H1 (cell line): ENCODE results near the gene DYDC2. TPM values are rescaled to one million over a fixed set of nuclear protein-coding genes. Genes with fewer than 3 reads are reported as not detected.

Experiments
- CTCF ChIA-PET: fragments of 300-600 bp; sonication (Branson Sonifier 250); formaldehyde crosslinking; loops from one replicate; lab custom pipeline; 2021; ENCODE audit not compliant: partially characterized antibody; lab: Charles Lee
- POLR2A ChIA-PET: fragments of 300-600 bp; sonication (Branson Sonifier 250); formaldehyde crosslinking; loops from one replicate; lab custom pipeline; 2021; ENCODE audit warnings: inconsistent platforms; ENCODE audit not compliant: partially characterized antibody; lab: Charles Lee
- DNase-seq, 2 experiments: peaks; one replicate each; pipeline versions ENCODE4 v3.0.0 to v3.0.0-alpha.2; 2010 to 2022; ENCODE audit warnings: low spot score in 2 of 2, low read depth in 1 of 2, mixed read lengths in 1 of 2
- FAIRE-seq: peaks from 2 replicates; lab custom pipeline; 2011; peaks lifted over from hg19 to GRCh38; lab: Jason Lieb, UNC
- H2AFZ ChIP-seq: 2 replicates; pipeline ENCODE4 v1.8.1; 2012; ENCODE audit warnings: low read length, inconsistent platforms
- H2AK5ac ChIP-seq: 2 replicates; pipeline ENCODE4 v1.6.1; 2013; ENCODE audit warnings: low read depth, low read length
- H2BK120ac ChIP-seq: replicated peaks from 2 replicates; pipeline ENCODE3; 2013; ENCODE audit warnings: low read depth, low read length, inconsistent platforms
- H2BK12ac ChIP-seq: 2 replicates; pipeline ENCODE4 v1.6.1; 2013; ENCODE audit warnings: low read depth, low read length
- H2BK15ac ChIP-seq: 2 replicates; pipeline ENCODE4 v1.6.1; 2013; ENCODE audit warnings: low read length
- H2BK20ac ChIP-seq: 2 replicates; pipeline ENCODE4 v1.6.1; 2013; ENCODE audit warnings: low read length
- H2BK5ac ChIP-seq: 2 replicates; pipeline ENCODE4 v1.6.1; 2013; ENCODE audit warnings: low read depth, low read length
- H3K14ac ChIP-seq: 2 replicates; pipeline ENCODE4 v1.6.1; 2013; ENCODE audit warnings: inconsistent platforms; ENCODE audit not compliant: insufficient read length
- H3K18ac ChIP-seq: 2 replicates; pipeline ENCODE4 v1.6.1; 2013; ENCODE audit warnings: low read length; ENCODE audit errors: extremely low read depth
- H3K23ac ChIP-seq: 2 replicates; pipeline ENCODE4 v1.6.1; 2013; ENCODE audit warnings: inconsistent platforms; ENCODE audit not compliant: insufficient read length
- H3K23me2 ChIP-seq: 2 replicates; pipeline ENCODE4 v1.6.1; 2013; ENCODE audit warnings: low read depth, low read length
- H3K27ac ChIP-seq: 2 replicates; pipeline ENCODE4 v1.6.1; 2011; ENCODE audit warnings: low read depth, low read length, inconsistent platforms
- H3K27me3 ChIP-seq, 4 experiments: replicated peaks in 1 of 4; 1 replicate in 1 of 4; 2 replicates in 3 of 4; pipeline versions ENCODE4 v1.6.1 to v1.8.1; 2011 to 2013; ENCODE audit warnings: low read length in 3 of 4, mild to moderate bottlenecking in 3 of 4, inconsistent platforms in 2 of 4, mixed read lengths in 2 of 4, moderate library complexity in 1 of 4; ENCODE audit not compliant: control insufficient read depth in 3 of 4, insufficient read depth in 3 of 4; ENCODE audit errors: extremely low read depth in 1 of 4
- H3K36me3 ChIP-seq, 4 experiments: 2 replicates each; pipeline versions ENCODE4 v1.6.1 to v1.8.1; 2011 to 2013; ENCODE audit warnings: mild to moderate bottlenecking in 4 of 4, low read length in 3 of 4, moderate library complexity in 2 of 4, control low read depth in 1 of 4, inconsistent platforms in 1 of 4; ENCODE audit not compliant: insufficient read depth in 4 of 4, control insufficient read depth in 2 of 4
- H3K4ac ChIP-seq: replicated peaks from 2 replicates; pipeline ENCODE3; 2013; ENCODE audit warnings: low read length, low read depth, mixed read lengths, inconsistent platforms; ENCODE audit not compliant: insufficient read length
- H3K4me1 ChIP-seq, 4 experiments: replicated peaks in 1 of 4; 1 replicate in 1 of 4; 2 replicates in 3 of 4; pipeline versions ENCODE4 v1.6.1 to v1.8.1; 2011 to 2013; ENCODE audit warnings: low read length in 3 of 4, inconsistent platforms in 2 of 4, mixed read lengths in 1 of 4; ENCODE audit not compliant: insufficient read depth in 4 of 4, control insufficient read depth in 3 of 4
- H3K4me2 ChIP-seq, 2 experiments: 2 replicates each; pipeline versions ENCODE4 v1.6.1 to v1.8.1; 2011 to 2013; ENCODE audit warnings: low read depth in 2 of 2, low read length in 2 of 2, control low read depth in 1 of 2, inconsistent platforms in 1 of 2, mild to moderate bottlenecking in 1 of 2; ENCODE audit not compliant: insufficient read depth in 1 of 2
- H3K4me3 ChIP-seq, 4 experiments: fragments of 200-600, 300-600 bp in 1 of 4; sonication (generic), shearing (Covaris generic), sonication (Bioruptor Twin) in 1 of 4; 2 replicates each; pipeline versions ENCODE4 v1.5.1 to v1.8.1; 2011 to 2016; ENCODE audit warnings: low read length in 4 of 4, low read depth in 3 of 4, control low read depth in 2 of 4, inconsistent platforms in 2 of 4, mild to moderate bottlenecking in 2 of 4, mixed read lengths in 1 of 4, moderate library complexity in 1 of 4; ENCODE audit not compliant: insufficient read depth in 2 of 4; ENCODE audit errors: extremely low read depth in 1 of 4
- H3K56ac ChIP-seq: replicated peaks from 2 replicates; pipeline ENCODE3; 2013; ENCODE audit warnings: low read depth, mild to moderate bottlenecking, mixed read lengths, low read length, inconsistent platforms; ENCODE audit not compliant: insufficient read length
- H3K79me1 ChIP-seq: 2 replicates; pipeline ENCODE4 v1.6.1; 2013; ENCODE audit warnings: low read depth, low read length, control low read depth
- H3K79me2 ChIP-seq, 2 experiments: 2 replicates each; pipeline versions ENCODE4 v1.6.1 to v1.8.1; 2012 to 2013; ENCODE audit warnings: low read length in 2 of 2, mild to moderate bottlenecking in 2 of 2, inconsistent platforms in 1 of 2; ENCODE audit not compliant: insufficient read depth in 2 of 2, control insufficient read depth in 1 of 2
- H3K9ac ChIP-seq, 4 experiments: replicated peaks in 1 of 4; 1 replicate in 1 of 4; 2 replicates in 3 of 4; pipeline versions ENCODE4 v1.6.1 to v1.8.1; 2011 to 2013; ENCODE audit warnings: low read depth in 3 of 4, low read length in 3 of 4, control low read depth in 2 of 4, mild to moderate bottlenecking in 2 of 4, moderate library complexity in 2 of 4, inconsistent platforms in 1 of 4; ENCODE audit errors: extremely low read depth in 1 of 4
- H3K9me3 ChIP-seq, 2 experiments: 2 replicates each; pipeline versions ENCODE4 v1.6.1 to v1.8.1; 2012 to 2013; ENCODE audit warnings: mild to moderate bottlenecking in 2 of 2, moderate library complexity in 2 of 2, control low read depth in 1 of 2, inconsistent platforms in 1 of 2, low read depth in 1 of 2, low read length in 1 of 2, mixed read lengths in 1 of 2; ENCODE audit not compliant: insufficient read depth in 2 of 2
- H4K20me1 ChIP-seq, 2 experiments: replicated peaks in 1 of 2; 2 replicates each; pipeline versions ENCODE3 to v1.8.1; 2011 to 2013; ENCODE audit warnings: inconsistent platforms in 2 of 2, low read length in 2 of 2, mild to moderate bottlenecking in 1 of 2; ENCODE audit not compliant: insufficient read depth in 2 of 2, control insufficient read depth in 1 of 2
- H4K5ac ChIP-seq: 2 replicates; pipeline ENCODE4 v1.6.1; 2013; ENCODE audit warnings: low read length, low read depth, mixed read lengths, inconsistent platforms; ENCODE audit not compliant: insufficient read length
- H4K8ac ChIP-seq: 2 replicates; pipeline ENCODE4 v1.8.0; 2013; ENCODE audit warnings: mild to moderate bottlenecking, moderate library complexity, low read length, inconsistent platforms; ENCODE audit not compliant: insufficient read depth; ENCODE audit errors: extremely low read depth
- H4K91ac ChIP-seq: replicated peaks from 2 replicates; pipeline ENCODE3; 2013; ENCODE audit warnings: low read length, mixed read lengths, inconsistent platforms; ENCODE audit not compliant: insufficient read length
- KDM4A ChIP-seq: IDR thresholded peaks from one replicate; pipeline ENCODE4 v1.7.1; 2012; ENCODE audit warnings: low read depth, mild to moderate bottlenecking, moderate library complexity, low read length, inconsistent platforms; ENCODE audit not compliant: severe bottlenecking
- NANOG ChIP-seq: IDR thresholded peaks from 2 replicates; pipeline ENCODE4 v1.6.1; 2011; ENCODE audit warnings: low read length, low read depth, mild to moderate bottlenecking, inconsistent platforms; ENCODE audit not compliant: insufficient read depth, poor library complexity, severe bottlenecking
- ZNF274 ChIP-seq: IDR thresholded peaks from 2 replicates; pipeline ENCODE4 v1.7.0; 2012; ENCODE audit warnings: low read length, borderline replicate concordance; ENCODE audit errors: extremely low read depth
- WGBS, 2 experiments: shearing (Covaris generic) in 1 of 2; methylation state at CpG; one replicate each; pipeline versions ENCODE4 v1.1.6 to v1.1.7; 2013 to 2015; ENCODE audit warnings: low lambda C conversion rate in 2 of 2, mixed read lengths in 2 of 2, inconsistent platforms in 1 of 2, low coverage in 1 of 2, missing lambda C conversion rate in 1 of 2; ENCODE audit not compliant: insufficient replicate concordance in 2 of 2, insufficient coverage in 1 of 2, insufficient read length in 1 of 2; ENCODE audit errors: extremely low coverage in 1 of 2, missing lambda C conversion rate in 1 of 2; 5-methylcytosine and 5-hydroxymethylcytosine counted together
- polyA plus RNA-seq, 7 experiments: library from polyadenylated mRNA; depleted of rRNA in 3 of 7; stranded (reverse) in 5 of 7; unstranded in 2 of 7; fragments of >200 nt in 5 of 7; fragments of 200-250 nt in 2 of 7; gene quantifications; 1 replicate in 5 of 7; 2 replicates in 1 of 7; 4 replicates in 1 of 7; pipeline versions ENCODE4 v1.2.1 to v1.2.3, GENCODE V29; 2011 to 2013; ENCODE audit warnings: missing spikeins in 2 of 7, mixed read lengths in 2 of 7
- total RNA-seq: library from RNA; stranded (reverse); fragmentation: NEBNext Ultra II Directional; extraction: Animal tissue kit (Norgen Biotek cat#: 25700); gene quantifications from 2 replicates; pipeline ENCODE4 v1.2.1, GENCODE V29; 2021

The DYDC2 gene
- total and polyA plus RNA-seq, 2 of the 8 experiments (the other 6 are each of a cell fraction or from before 2014, with no cell fraction given), result 1.5 to 5.2 TPM

DNA sequence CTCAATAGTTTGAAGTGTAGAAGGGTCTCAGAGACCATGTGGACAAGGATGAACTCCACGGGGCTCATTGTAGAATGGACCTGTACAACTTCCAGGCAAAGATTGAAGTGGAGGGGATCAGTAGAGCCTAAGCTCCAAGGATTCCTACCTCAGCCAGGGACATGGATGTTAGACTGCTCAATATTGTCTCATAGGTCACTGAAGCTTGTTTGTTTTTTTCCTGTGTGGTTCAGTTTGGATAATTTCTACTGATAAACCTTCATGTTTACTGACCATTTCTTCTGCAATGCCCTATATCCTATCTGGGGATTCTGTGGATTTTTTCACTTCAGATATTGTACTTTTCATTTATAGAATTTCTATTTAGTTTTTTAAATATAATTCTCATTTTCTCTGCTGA is 8.9 kb downstream of the DYDC2 start:
- no peak overlapping the region for H3K4me3 ChIP-seq
- no peak for FAIRE-seq
- no peak overlapping the region for H3K4ac ChIP-seq
- no peak for DNase-seq
- CTCF ChIA-PET, result interaction anchor here (1.2 kb wide), 1 partner anchor 105 kb away, joined by 4 read pairs; no protein-coding TSS in a partner anchor
- no peak overlapping the region for H2BK120ac ChIP-seq
- H2AK5ac ChIP-seq, result no peak overlapping the region
- no peak overlapping the region for H3K4me2 ChIP-seq
- H2BK20ac ChIP-seq, result no peak overlapping the region
- H3K18ac ChIP-seq, result no peak overlapping the region
- H3K36me3 ChIP-seq, result peaks cover 0 to 15% (median 2%) of the 10 kb centered on the region in 4 experiments; a peak in 3 of 8 replicates
- H3K56ac ChIP-seq, result no peak overlapping the region
- H3K79me1 ChIP-seq, result no peaks in the 10 kb centered on the region
- H4K20me1 ChIP-seq, result no peaks in the 10 kb centered on the region
- no peak overlapping the region for H4K5ac ChIP-seq
- H2BK12ac ChIP-seq, result no peak overlapping the region
- H4K91ac ChIP-seq, result no peak overlapping the region
- H3K79me2 ChIP-seq, result no peaks in the 10 kb centered on the region
- no peak overlapping the region for H4K8ac ChIP-seq
- WGBS, 2 experiments, result 41% methylated on average over 1 of the region's 1 CpG; no CpG with 5 or more reads in 1 of the 2 experiments
- H3K14ac ChIP-seq, result no peak overlapping the region
- peaks cover 14 to 17% of the 10 kb centered on the region in 2 experiments; a peak in 3 of 4 replicates for H3K9me3 ChIP-seq
- no peak overlapping the region for H3K9ac ChIP-seq
- POLR2A ChIA-PET, result interaction anchor here (1.2 kb wide), 1 partner anchor 8 kb away, joined by 4 read pairs; no protein-coding TSS in a partner anchor
- H2BK15ac ChIP-seq, result no peak overlapping the region
- H3K23ac ChIP-seq, result no peak overlapping the region
- no peak overlapping the region for H2BK5ac ChIP-seq
- no peak overlapping the region for H3K27ac ChIP-seq
- no peak overlapping the region for H2AFZ ChIP-seq
- H3K23me2 ChIP-seq, result no peaks in the 10 kb centered on the region
- H3K4me1 ChIP-seq, result no peaks in the 10 kb centered on the region
- no peaks in the 10 kb centered on the region for H3K27me3 ChIP-seq
- TF ChIP-seq NANOG, result no peak
- TF ChIP-seq ZNF274, result no peak
- TF ChIP-seq KDM4A, result no peak
